GM18520 (cell line): ENCODE data around the gene INPP4A.
"Not testable (repeated sequence)": the region's sequence is repeated elsewhere in the genome, so short reads cannot be mapped to it uniquely, and the experiment has no call there.

Experiments used
- ATAC-seq: cut with Tn5 transposase; IDR thresholded peaks from one replicate; pipeline ENCODE4 v1.9.1; 2021; ENCODE audit not compliant: unreplicated experiment

INPP4A gene

DNA sequence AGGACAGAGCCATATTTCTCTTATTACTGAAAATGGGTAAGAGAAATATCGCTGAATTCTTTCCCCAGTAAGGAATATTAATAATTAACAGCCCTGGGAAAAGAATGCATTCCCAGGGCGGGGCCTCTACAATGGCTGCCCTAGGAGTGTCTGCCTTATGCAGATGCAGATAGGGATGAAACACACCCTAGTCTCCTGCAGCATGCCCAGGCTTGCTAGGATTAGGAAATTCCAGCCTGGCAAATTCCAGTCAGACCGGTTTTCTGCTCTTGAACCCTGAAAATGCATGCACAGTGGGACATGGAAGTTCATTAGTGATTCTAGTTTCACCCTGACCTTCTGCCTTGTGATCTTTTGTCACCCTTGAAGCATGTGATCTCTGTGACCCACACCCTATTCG is 9.0 kb upstream of the INPP4A start:
- ATAC-seq: not testable (repeated sequence)

DNA sequence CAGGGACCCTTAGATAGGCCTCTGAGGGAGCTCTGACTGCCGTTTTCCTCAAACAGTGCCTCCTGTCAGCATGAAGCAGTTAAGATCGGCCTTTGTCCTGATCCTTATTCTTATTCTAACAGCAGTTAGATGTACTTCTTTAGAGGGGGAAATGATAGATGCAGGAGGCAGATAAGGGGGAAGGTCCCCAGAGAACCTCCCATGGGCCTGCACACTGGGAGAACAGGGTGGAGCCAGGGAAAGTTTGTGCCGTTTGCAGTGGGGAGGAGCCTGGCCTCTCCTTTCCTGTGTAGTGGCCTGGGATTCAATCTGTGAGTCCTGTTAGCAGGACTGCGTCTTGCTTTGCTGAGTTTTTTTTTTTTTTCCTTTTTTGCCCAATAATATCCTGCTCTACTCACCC is 7.9 kb upstream of the INPP4A start:
- no peak for ATAC-seq

DNA sequence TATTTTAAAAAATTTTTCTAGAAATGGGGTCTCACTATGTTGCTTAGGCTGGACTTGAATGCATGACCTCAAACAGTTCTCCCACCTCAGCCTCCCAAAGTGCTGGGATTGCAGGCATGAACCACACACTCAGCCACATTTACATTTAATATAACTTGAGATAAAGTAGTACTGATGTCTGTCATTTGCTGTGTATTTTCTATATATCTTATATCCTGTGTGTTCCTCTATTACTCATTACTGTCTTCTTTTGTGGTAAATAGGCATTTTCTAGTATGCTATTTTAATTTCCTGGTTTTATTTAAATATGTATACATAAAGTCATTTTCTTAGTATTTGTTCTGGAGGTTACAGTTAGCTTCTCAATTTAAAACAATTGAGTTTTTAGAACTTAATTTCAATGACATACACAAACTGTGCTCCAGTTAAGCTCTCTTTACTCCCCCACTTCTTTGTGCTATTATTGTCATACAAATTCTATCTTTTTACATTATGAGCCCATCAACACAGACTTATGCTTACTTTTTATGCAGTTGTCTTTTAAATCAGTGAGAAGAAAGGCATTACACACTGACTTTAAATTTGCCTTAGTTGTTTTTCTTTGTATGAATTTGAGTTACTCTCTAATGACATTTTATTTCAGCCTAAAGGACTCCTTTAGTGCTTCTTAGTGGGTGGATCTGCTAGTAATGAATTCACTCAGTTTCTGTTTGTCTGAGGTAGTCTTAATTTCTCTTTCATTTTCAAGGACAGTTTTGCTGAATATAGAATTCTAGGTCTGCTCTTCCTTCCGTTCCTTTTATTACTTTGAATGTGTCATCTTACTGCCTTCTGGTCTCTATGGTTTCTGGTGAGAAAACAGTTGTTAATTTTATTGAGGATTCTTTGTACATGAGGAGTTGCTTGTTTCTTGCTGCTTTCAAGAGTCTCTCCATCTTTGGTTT is 6.2 kb upstream of the INPP4A start:
- no peak for ATAC-seq

GRCh38 chr2:98441706-98442450 is 2.8 kb upstream of the INPP4A start:
- ATAC-seq: no peak

- ATAC-seq: no peak
Measured at GRCh38 chr2:98442488-98442887, 2.2 kb upstream of the INPP4A start.

DNA sequence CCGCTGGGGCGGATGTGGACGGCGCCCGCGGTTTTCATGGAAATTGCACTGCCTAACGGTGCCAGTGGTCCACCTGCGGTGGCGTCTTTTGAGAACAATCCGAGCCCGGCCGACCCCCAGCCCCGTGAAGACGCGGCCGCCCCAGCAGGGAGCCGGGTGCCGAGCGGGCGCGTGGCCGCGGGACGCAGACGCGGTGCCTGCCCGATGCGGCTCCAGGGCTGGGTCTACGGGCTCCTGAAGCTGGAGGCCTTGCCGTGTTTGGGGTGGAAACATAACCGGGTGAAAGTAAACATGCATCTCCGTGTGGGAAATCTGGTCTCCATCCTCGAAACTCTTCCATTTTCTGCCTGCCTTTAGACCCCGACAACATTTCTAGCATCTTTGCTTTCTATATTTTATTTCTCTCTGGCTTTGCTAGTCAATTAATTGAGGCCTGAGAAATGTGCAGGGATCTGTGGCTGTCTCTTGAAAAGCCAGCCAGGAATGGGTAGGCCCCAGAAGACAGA is 572 bp downstream of the INPP4A start:
- ATAC-seq: no peak

DNA sequence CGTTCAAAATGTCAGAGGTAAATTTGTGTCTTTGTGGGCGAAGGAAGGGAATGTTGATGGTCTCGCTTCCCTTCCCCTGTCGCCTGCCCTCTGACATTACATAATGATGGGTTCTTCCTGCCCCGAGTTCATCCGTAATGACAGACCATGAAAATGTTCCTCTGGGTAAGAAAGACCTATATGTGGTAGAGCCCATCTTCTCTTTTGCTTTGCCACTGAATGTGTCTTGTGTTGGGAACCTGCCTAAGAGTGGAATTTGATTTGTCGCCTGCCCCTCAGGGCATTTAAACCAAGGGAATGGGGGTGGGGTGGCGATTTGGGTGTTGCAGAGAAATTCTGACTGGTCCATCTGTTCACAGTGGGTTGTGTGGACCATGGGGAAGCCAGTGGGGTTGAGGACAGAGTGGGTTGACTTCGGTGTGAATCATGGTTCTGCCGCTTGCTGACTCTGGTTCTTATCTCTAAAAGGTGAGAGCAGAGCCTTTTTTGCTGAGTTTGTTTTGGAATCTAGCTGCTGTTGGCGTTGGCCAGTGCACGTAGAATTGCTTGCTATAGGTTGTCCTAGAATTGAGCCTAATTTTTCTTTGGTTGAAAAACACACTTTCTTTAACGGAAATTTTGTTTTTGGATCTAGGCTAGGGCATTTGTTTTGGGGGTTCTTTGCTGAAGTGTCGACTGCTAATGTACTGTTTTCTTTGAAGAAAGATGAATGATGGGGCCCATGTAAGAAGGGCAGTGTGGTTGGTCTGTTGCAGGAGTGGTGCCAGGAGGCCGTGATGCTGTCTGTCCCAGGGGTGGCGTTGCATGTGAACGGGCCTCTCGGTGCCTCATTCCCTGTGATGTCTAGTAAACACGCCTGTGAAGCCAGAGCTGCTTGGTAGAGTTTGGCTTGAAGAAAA is 1.3 kb downstream of the INPP4A start:
- ATAC-seq: no peak

GRCh38 chr2:98446850-98447249 is 2.2 kb downstream of the INPP4A start:
- ATAC-seq: no peak

GRCh38 chr2:98448441-98449145 is 3.9 kb downstream of the INPP4A start:
- ATAC-seq: no peak

GRCh38 chr2:98452396-98453027 is 7.9 kb downstream of the INPP4A start:
- ATAC-seq: no peak

DNA sequence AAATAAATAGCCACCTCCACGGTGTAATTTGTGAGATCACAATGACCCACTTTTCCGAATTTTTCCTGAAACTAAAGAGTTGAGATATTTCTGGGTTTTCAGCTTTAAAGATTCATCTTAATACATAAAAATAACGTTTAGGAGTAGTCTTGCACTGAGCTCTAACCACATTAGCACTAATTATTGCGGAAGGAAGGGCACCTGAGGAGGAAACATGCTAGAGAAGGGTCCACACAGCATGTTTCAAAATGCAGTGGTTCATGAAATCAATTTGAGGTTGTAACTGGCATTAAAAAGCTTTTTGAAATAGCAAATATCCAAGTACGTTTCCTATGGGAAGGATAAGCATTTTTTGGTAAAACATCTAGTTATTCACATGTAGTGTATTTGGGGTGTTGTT is 8.4 kb downstream of the INPP4A start:
- ATAC-seq: no peak

DNA sequence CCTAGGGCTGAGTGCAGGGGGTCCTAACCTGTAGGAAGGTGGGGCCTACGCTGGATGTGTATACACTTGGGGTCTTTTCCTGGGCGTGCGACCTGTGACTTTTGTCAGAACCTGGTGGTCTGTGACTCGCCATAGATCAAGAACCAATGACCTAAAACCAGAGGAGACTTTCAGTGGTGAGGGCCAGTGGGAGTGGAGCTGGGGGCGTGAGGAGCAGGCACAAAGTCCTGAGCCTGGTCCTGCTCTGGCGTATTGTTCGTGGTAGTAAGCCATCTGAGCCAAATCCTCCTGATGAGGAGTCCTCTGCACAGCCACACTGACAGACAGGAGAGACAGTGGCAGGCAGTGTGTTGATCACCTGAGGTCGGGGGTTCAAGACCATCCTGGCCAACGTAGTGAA is 8.9 kb downstream of the INPP4A start:
- ATAC-seq: no peak

DNA sequence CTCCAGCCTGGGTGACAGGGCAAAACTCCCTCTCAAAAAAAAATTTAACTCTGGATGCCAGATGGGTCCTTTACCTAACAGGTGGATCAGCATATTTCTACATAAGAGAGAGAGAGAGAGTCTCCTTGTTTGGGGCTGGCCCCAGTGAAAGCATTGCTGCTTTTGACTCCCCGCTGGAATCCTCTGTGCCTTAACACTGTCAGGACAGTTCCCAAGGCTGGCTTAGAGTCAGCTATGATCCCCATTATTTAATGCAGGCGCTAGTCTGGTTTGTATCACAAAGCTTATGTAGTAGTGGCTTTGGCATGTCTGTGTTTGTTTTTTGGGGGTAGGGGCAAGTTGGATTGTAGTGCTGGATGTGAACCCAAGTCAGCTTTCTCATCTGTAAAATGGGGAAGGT is 9.4 kb downstream of the INPP4A start:
- no peak for ATAC-seq

- no peak for ATAC-seq
Measured at GRCh38 chr2:98454500-98455235, 10.0 kb downstream of the INPP4A start.

- peak; percentile 38 for ATAC-seq
Measured at GRCh38 chr2:98455494-98455976, 10.9 kb downstream of the INPP4A start.

DNA sequence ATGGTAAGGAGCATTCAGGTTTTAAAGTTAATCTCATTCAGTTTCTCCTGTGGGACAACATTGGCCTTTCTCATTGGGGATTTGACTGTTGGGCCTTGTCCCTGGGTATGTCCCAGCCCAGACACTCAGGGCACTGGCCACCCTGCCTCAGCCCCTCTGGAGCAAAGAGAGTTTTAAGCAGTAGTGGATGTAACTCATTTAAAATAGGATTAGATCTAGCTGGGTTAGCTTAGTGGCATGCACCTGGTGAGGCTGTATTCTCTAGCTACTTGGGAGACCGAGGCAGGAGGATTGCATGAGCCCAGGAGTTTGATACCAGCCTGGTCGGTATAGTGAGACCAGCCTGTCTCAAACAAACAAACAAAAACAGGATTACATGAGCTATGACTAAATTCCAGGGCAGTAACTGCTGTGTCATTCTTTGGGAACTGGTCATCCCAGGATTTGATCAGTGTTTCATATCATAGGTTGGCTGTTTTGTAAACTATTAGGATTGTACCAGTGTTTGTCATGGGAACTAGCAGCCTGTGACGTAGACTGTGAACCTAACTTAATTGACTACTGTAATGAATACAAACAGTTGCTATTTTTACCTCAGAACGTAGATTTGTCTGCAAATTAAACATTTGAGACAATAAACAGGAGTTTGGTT is 12.5 kb downstream of the INPP4A start:
- ATAC-seq: no peak

GRCh38 chr2:98458207-98458606 is 13.5 kb downstream of the INPP4A start:
- ATAC-seq: no peak

- no peak for ATAC-seq
Measured at GRCh38 chr2:98458667-98459380, 14.2 kb downstream of the INPP4A start.
